Lower lobe of right lung (tissue), 2 donors: Measurements from ENCODE around the gene ATP5MK. TPM values are rescaled to one million over a fixed set of nuclear protein-coding genes. Genes with fewer than 3 reads are reported as not detected.

Source experiments
- ATAC-seq, 2 donors: fragments of 200-7000 bp; cut with Tn5 transposase; one replicate each; pipeline ENCODE4 v1.9.1; 2020 to 2022; ENCODE audit warnings: mild to moderate bottlenecking in 2 of 2, moderate library complexity in 2 of 2
- DNase-seq: peaks from one replicate; pipeline ENCODE4 v3.0.0-alpha.2; 2020
- H3K27ac ChIP-seq: fragments of 200-600 bp; one replicate; pipeline ENCODE4 v1.8.0; 2022
- H3K27me3 ChIP-seq: fragments of 200-600 bp; one replicate; pipeline ENCODE4 v1.8.0; 2022; ENCODE audit warnings: low read depth
- H3K36me3 ChIP-seq: fragments of 200-600 bp; one replicate; pipeline ENCODE4 v1.8.0; 2022; ENCODE audit warnings: mild to moderate bottlenecking
- H3K4me1 ChIP-seq: fragments of 200-600 bp; one replicate; pipeline ENCODE4 v1.8.0; 2022
- H3K4me3 ChIP-seq: fragments of 200-600 bp; one replicate; pipeline ENCODE4 v1.8.0; 2022; ENCODE audit warnings: mild to moderate bottlenecking
- H3K9me3 ChIP-seq: fragments of 200-600 bp; one replicate; pipeline ENCODE4 v1.8.0; 2022
- intact Hi-C: fragments of 100-400 bp; cut with DNase I; formaldehyde crosslinking; loops from one replicate; pipeline ENCODE4 v1.11.0; 2022
- microRNA-seq: library from miRNA; unstranded; fragments of <30 nt; microRNA quantifications from one replicate; pipeline ENCODE4 v1.2.0, GENCODE V29; 2020; ENCODE audit warnings: borderline number of aligned reads
- total RNA-seq: library from RNA; stranded (reverse); fragmentation: NEBNext Ultra II Directional; extraction: Animal tissue kit (Norgen Biotek cat#: 25700); gene quantifications from one replicate; pipeline ENCODE4 v1.2.1, GENCODE V29; 2021
- TF ChIP-seq, protein P1 (sequence below): fragments of 200-600 bp; IDR thresholded peaks from one replicate; pipeline ENCODE4 v1.8.0; 2022; ENCODE audit warnings: antibody characterized with exemption, mild to moderate bottlenecking
- donor health status: DM: no; HTN: yes; CAD: no; lungs with severe emphysema.

ATP5MK gene
- total RNA-seq, 1 donor from 2014 or later: 221 TPM

DNA sequence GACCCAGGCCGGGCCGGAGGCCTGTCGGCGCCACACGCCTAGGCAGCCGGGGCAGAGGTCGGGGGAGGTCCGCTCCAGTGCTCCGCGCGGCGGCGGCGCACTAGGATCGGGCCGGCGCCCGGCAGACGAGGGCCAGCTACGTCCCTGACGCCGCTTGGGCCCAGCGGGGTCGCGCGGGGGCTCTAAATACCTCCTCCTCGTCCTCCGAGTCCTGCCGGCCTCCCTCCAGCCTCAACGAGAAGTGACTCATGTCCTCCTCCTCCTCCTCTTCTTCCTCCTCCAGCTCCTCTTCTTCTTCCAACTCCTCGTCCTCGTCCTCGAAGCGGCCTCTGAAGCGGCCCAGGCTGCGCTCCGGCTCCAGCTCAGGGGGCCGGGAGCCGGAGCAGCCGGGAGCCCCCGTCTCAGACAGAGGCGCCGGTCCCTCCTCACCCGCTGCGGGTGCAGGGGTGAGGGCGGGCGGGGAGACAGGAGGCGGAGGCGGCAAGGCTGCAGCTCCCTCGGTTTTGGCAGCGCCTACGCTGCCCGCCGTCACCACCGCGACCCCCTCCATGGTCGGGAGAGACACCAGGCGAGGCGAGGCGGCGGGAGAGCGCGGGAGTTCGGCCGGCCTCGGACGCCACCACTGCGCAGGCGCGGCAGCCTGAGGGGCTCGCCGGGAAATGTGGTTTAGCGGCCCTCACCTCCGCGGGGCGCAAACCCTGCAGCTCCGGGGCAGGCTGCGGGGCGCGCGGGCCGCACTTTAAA is 45.6 kb downstream of the ATP5MK start, which contains the start of gene PCGF6:
Gene PCGF6, minus strand, starts transcription at position 624 of the 744 bp plus-strand sequence. Its CDS starts 74 bp downstream, at position 550.
- ATAC-seq (peak; percentile 96 to 99), DNase-seq (peak; percentile 85)
- peaks cover 30% of the 10 kb centered on the region for H3K36me3 ChIP-seq
- H3K9me3 ChIP-seq: no peaks in the 10 kb centered on the region
- H3K4me3 ChIP-seq: peak within 1 kb of the TSS; percentile 96
- intact Hi-C loops: no loop called here
- peak within 1 kb of the TSS; percentile 84 for H3K27ac ChIP-seq
- peaks cover 14% of the 10 kb centered on the region for H3K4me1 ChIP-seq
- TF ChIP-seq, protein P1, sequence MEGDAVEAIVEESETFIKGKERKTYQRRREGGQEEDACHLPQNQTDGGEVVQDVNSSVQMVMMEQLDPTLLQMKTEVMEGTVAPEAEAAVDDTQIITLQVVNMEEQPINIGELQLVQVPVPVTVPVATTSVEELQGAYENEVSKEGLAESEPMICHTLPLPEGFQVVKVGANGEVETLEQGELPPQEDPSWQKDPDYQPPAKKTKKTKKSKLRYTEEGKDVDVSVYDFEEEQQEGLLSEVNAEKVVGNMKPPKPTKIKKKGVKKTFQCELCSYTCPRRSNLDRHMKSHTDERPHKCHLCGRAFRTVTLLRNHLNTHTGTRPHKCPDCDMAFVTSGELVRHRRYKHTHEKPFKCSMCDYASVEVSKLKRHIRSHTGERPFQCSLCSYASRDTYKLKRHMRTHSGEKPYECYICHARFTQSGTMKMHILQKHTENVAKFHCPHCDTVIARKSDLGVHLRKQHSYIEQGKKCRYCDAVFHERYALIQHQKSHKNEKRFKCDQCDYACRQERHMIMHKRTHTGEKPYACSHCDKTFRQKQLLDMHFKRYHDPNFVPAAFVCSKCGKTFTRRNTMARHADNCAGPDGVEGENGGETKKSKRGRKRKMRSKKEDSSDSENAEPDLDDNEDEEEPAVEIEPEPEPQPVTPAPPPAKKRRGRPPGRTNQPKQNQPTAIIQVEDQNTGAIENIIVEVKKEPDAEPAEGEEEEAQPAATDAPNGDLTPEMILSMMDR: peak; percentile 30
- no peaks in the 10 kb centered on the region for H3K27me3 ChIP-seq

DNA sequence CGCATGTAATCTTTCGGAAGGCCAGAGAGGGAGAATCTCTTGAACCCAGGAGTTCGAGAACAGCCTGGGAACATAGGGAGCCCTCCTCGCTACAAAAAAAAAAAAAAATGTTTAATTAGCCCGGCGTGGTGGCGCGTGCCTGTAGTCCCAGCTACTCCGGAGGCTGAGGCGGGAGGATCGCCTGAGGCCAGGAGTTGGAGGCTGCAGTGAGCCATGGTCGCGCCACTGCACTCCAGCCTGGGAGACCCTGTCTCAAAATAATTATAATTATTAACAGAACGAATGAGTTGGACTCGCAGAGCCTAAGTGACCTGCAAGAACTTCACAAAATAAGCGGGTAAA is 46.1 kb downstream of the ATP5MK start:
- Histone ChIP-seq H3K4me3 (peak overlapping the region; percentile 96), H3K9me3 (no peaks in the 10 kb centered on the region), H3K27me3 (no peaks in the 10 kb centered on the region), H3K36me3 (peaks cover 36% of the 10 kb centered on the region), H3K4me1 (peaks cover 14% of the 10 kb centered on the region), H3K27ac (peak overlapping the region; percentile 84)
- intact Hi-C loops: no loop called here
- no peak for DNase-seq
- no peak for ATAC-seq
- TF ChIP-seq, protein P1: no peak

Small RNA genes lying within 50 kb of the gene (microRNA-seq; reads per million reads assigned to microRNA genes)
- 889 reads per million, percentile 79 among the genes with 10 or more reads in this experiment for gene MIR1307

Other genes starting within 250 kb of the ATP5MK start
- 105 TPM for gene NT5C2, start 203.2 kb downstream of the ATP5MK start, total RNA-seq
- 0.30 TPM for gene RPEL1, start 150.6 kb downstream of the ATP5MK start, total RNA-seq
- not detected for gene INA, start 119.3 kb downstream of the ATP5MK start, total RNA-seq
- 6.6 TPM for gene PCGF6, start 45.3 kb downstream of the ATP5MK start, total RNA-seq
- gene TAF5, start 28.5 kb downstream of the ATP5MK start, total RNA-seq: 4.8 TPM
- 21.6 TPM for gene PDCD11, start 151 bp upstream of the ATP5MK start, total RNA-seq
- gene CALHM2, start 55.9 kb upstream of the ATP5MK start, total RNA-seq: 45.0 TPM
- 0.15 TPM for gene CALHM1, start 62.4 kb upstream of the ATP5MK start, total RNA-seq
- gene CALHM3, start 82.8 kb upstream of the ATP5MK start, total RNA-seq: not detected
- gene NEURL1, start 97.2 kb upstream of the ATP5MK start, total RNA-seq: 0.95 TPM